Measurements from ENCODE around the gene GADD45B.
"Not testable (repeated sequence)": the region's sequence is repeated elsewhere in the genome, so short reads cannot be mapped to it uniquely, and the experiment has no call there.

GADD45B gene

GRCh38 chr19:2488405-2488941 is 12.5 kb downstream of the GADD45B start:
- DNase-seq (ENCODE audit: low read depth in 3 of 3) = no peak

GRCh38 chr19:2488942-2489731 is 13.2 kb downstream of the GADD45B start:
- DNase-seq (ENCODE audit: low read depth in 3 of 3) = no peak

- DNase-seq (ENCODE audit: low read depth in 3 of 3) = no peak
These were observed 14.7 kb downstream of the GADD45B start for GRCh38 chr19:2490659-2491058.

- no peak for DNase-seq (ENCODE audit: low read depth in 3 of 3)
These were observed 15.3 kb downstream of the GADD45B start for GRCh38 chr19:2491130-2491801.

- no peak for DNase-seq (ENCODE audit: low read depth in 3 of 3)
These were observed 16.9 kb downstream of the GADD45B start for GRCh38 chr19:2492870-2493269.

GRCh38 chr19:2493448-2493847 is 17.5 kb downstream of the GADD45B start:
- DNase-seq (ENCODE audit: low read depth in 3 of 3) = not testable (repeated sequence)

- no peak for DNase-seq (ENCODE audit: low read depth in 3 of 3)
These were observed 18.1 kb downstream of the GADD45B start for GRCh38 chr19:2494084-2494446.

GRCh38 chr19:2494447-2495129 is 18.7 kb downstream of the GADD45B start:
- peak in 1 of 3 experiments; percentile 54 for DNase-seq (ENCODE audit: low read depth in 3 of 3)

GRCh38 chr19:2495130-2495641 is 19.3 kb downstream of the GADD45B start:
- no peak for DNase-seq (ENCODE audit: low read depth in 3 of 3)

- DNase-seq (ENCODE audit: low read depth in 3 of 3) = no peak
These were observed 19.9 kb downstream of the GADD45B start for GRCh38 chr19:2495651-2496316.

- no peak for DNase-seq (ENCODE audit: low read depth in 3 of 3)
These were observed 21.3 kb downstream of the GADD45B start for GRCh38 chr19:2497186-2497585.

- DNase-seq (ENCODE audit: low read depth in 3 of 3) = no peak
These were observed 24.2 kb downstream of the GADD45B start for GRCh38 chr19:2500156-2500555.

- DNase-seq (ENCODE audit: low read depth in 3 of 3) = no peak
These were observed 24.9 kb downstream of the GADD45B start for GRCh38 chr19:2500841-2501261.

GRCh38 chr19:2503521-2504109 is 27.7 kb downstream of the GADD45B start:
- peak; percentile 25 to 76 (median 36) for DNase-seq (ENCODE audit: low read depth in 3 of 3)

GRCh38 chr19:2506656-2507055 is 30.7 kb downstream of the GADD45B start:
- DNase-seq (ENCODE audit: low read depth in 3 of 3) = not testable (repeated sequence)

GRCh38 chr19:2507109-2507508 is 31.2 kb downstream of the GADD45B start:
- DNase-seq (ENCODE audit: low read depth in 3 of 3) = no peak

- DNase-seq (ENCODE audit: low read depth in 3 of 3) = no peak
These were observed 33.2 kb downstream of the GADD45B start for GRCh38 chr19:2509096-2509495.

GRCh38 chr19:2511570-2511969 is 35.6 kb downstream of the GADD45B start:
- no peak for DNase-seq (ENCODE audit: low read depth in 3 of 3)

GRCh38 chr19:2511991-2512390 is 36.1 kb downstream of the GADD45B start:
- DNase-seq (ENCODE audit: low read depth in 3 of 3) = no peak

- no peak for DNase-seq (ENCODE audit: low read depth in 3 of 3)
These were observed 36.9 kb downstream of the GADD45B start for GRCh38 chr19:2512523-2513431.

Measured in stimulated activated CD4-positive, alpha-beta T cell treated with anti-CD3 and anti-CD28 coated beads, TNF-alpha, amount 100 ng/mL, for 24 hours (primary cell).